DOHH2 (cell line): Measurements from ENCODE around the gene WDR41.

Experiments used
- H3F3A ChIP-seq: fragments of 200-600 bp; sonication (generic), shearing (Covaris generic); 2 replicates; pipeline ENCODE4 v1.6.0; 2016; ENCODE audit warnings: antibody characterized with exemption, mild to moderate bottlenecking; ENCODE audit not compliant: control insufficient read depth, insufficient read depth
- H3K27ac ChIP-seq: fragments of 200-600 bp; sonication (generic); 2 replicates; pipeline ENCODE4 v1.5.1; 2014; ENCODE audit warnings: low read depth, mild to moderate bottlenecking, low read length, moderate library complexity
- H3K27me3 ChIP-seq: fragments of 200-600 bp; sonication (generic); 2 replicates; pipeline ENCODE4 v1.6.1; 2014; ENCODE audit warnings: mild to moderate bottlenecking, low read length, mixed read lengths; ENCODE audit not compliant: control insufficient read depth
- H3K36me3 ChIP-seq: fragments of 200-600 bp; sonication (generic); 2 replicates; pipeline ENCODE4 v1.6.1; 2014; ENCODE audit warnings: mild to moderate bottlenecking, low read length, moderate library complexity, mixed read lengths; ENCODE audit not compliant: control insufficient read depth
- H3K4me1 ChIP-seq: fragments of 200-600 bp; sonication (generic); 2 replicates; pipeline ENCODE4 v1.6.1; 2014; ENCODE audit warnings: mild to moderate bottlenecking, low read length, mixed read lengths; ENCODE audit not compliant: control insufficient read depth
- H3K4me2 ChIP-seq: fragments of 200-600 bp; sonication (generic); 2 replicates; pipeline ENCODE4 v1.6.0; 2014; ENCODE audit warnings: mild to moderate bottlenecking, low read length, moderate library complexity
- H3K4me3 ChIP-seq: fragments of 200-600 bp; sonication (generic); 2 replicates; pipeline ENCODE4 v1.5.1; 2014; ENCODE audit warnings: mild to moderate bottlenecking, low read length, mixed read lengths
- H3K79me2 ChIP-seq: fragments of 200-600 bp; sonication (generic); 2 replicates; pipeline ENCODE4 v1.6.1; 2014; ENCODE audit warnings: mild to moderate bottlenecking, low read length, mixed read lengths; ENCODE audit not compliant: control insufficient read depth
- H3K9me2 ChIP-seq: fragments of 200-600 bp; sonication (generic); replicated peaks from 2 replicates; pipeline ENCODE4 v1.6.1; 2014; ENCODE audit warnings: mild to moderate bottlenecking, low read length, mixed read lengths; ENCODE audit not compliant: control insufficient read depth
- H3K9me3 ChIP-seq: fragments of 200-600 bp; sonication (generic); 2 replicates; pipeline ENCODE4 v1.6.1; 2014; ENCODE audit warnings: antibody characterized with exemption, low read length, mixed read lengths; ENCODE audit not compliant: control insufficient read depth, insufficient read depth
- H4K20me1 ChIP-seq: fragments of 200-600 bp; sonication (generic); 2 replicates; pipeline ENCODE4 v1.6.0; 2014; ENCODE audit warnings: low read depth, mild to moderate bottlenecking, antibody characterized with exemption, low read length, moderate library complexity; ENCODE audit not compliant: control insufficient read depth, insufficient read depth
- CTCF ChIP-seq: fragments of 200-600 bp; sonication (generic); IDR thresholded peaks from one replicate; pipeline ENCODE4 v1.5.1; 2014; ENCODE audit warnings: antibody characterized with exemption, mild to moderate bottlenecking, low read depth, low read length; ENCODE audit not compliant: poor library complexity, severe bottlenecking
- EZH2phosphoT487 ChIP-seq: fragments of 200-600 bp; sonication (generic); IDR thresholded peaks from 2 replicates; pipeline ENCODE4 v1.6.1; 2017; ENCODE audit warnings: borderline replicate concordance, mild to moderate bottlenecking, antibody characterized with exemption, low read length, moderate library complexity, mixed read lengths

WDR41 gene

GRCh38 chr5:77452351-77452750 is 39.8 kb downstream of the WDR41 start:
- Histone ChIP-seq H3K4me2 (no peak overlapping the region), H3K79me2 (no peaks in the 10 kb centered on the region), H3F3A (no peaks in the 10 kb centered on the region), H4K20me1 (no peaks in the 10 kb centered on the region), H3K27ac (no peak overlapping the region), H3K4me3 (no peak overlapping the region), H3K4me1 (no peaks in the 10 kb centered on the region), H3K36me3 (peaks cover 55% of the 10 kb centered on the region), H3K9me2 (no peaks in the 10 kb centered on the region), H3K9me3 (no peaks in the 10 kb centered on the region), H3K27me3 (no peaks in the 10 kb centered on the region)
- TF ChIP-seq EZH2phosphoT487 (no peak), CTCF (no peak)

- Histone ChIP-seq H3F3A (no peaks in the 10 kb centered on the region), H3K4me3 (no peak overlapping the region), H3K27me3 (no peaks in the 10 kb centered on the region), H3K4me1 (no peaks in the 10 kb centered on the region), H3K27ac (no peak overlapping the region), H3K79me2 (no peaks in the 10 kb centered on the region), H3K9me2 (no peaks in the 10 kb centered on the region), H4K20me1 (no peaks in the 10 kb centered on the region), H3K4me2 (no peak overlapping the region), H3K9me3 (no peaks in the 10 kb centered on the region), H3K36me3 (peaks cover 56% of the 10 kb centered on the region)
- TF ChIP-seq EZH2phosphoT487 (no peak), CTCF (no peak)
Measured at GRCh38 chr5:77449981-77450380, 42.1 kb downstream of the WDR41 start.

GRCh38 chr5:77449277-77449676 is 42.8 kb downstream of the WDR41 start:
- no peaks in the 10 kb centered on the region for H3K79me2 ChIP-seq
- H3K4me3 ChIP-seq: no peak overlapping the region
- H3K27ac ChIP-seq: no peak overlapping the region
- no peaks in the 10 kb centered on the region for H4K20me1 ChIP-seq
- no peaks in the 10 kb centered on the region for H3F3A ChIP-seq
- H3K36me3 ChIP-seq: peaks cover 57% of the 10 kb centered on the region
- H3K9me3 ChIP-seq: no peaks in the 10 kb centered on the region
- no peaks in the 10 kb centered on the region for H3K4me1 ChIP-seq
- no peaks in the 10 kb centered on the region for H3K9me2 ChIP-seq
- H3K4me2 ChIP-seq: no peak overlapping the region
- H3K27me3 ChIP-seq: no peaks in the 10 kb centered on the region
- TF ChIP-seq EZH2phosphoT487 (no peak), CTCF (no peak)

- H3K9me2 ChIP-seq: no peaks in the 10 kb centered on the region
- no peaks in the 10 kb centered on the region for H3K9me3 ChIP-seq
- H3K79me2 ChIP-seq: no peaks in the 10 kb centered on the region
- no peaks in the 10 kb centered on the region for H3F3A ChIP-seq
- H3K4me2 ChIP-seq: no peak overlapping the region
- no peaks in the 10 kb centered on the region for H4K20me1 ChIP-seq
- no peak overlapping the region for H3K4me3 ChIP-seq
- no peaks in the 10 kb centered on the region for H3K27me3 ChIP-seq
- no peak for TF ChIP-seq CTCF
- no peak for TF ChIP-seq EZH2phosphoT487
- H3K36me3 ChIP-seq: peaks cover 54% of the 10 kb centered on the region
- no peaks in the 10 kb centered on the region for H3K4me1 ChIP-seq
- no peak overlapping the region for H3K27ac ChIP-seq
Measured at GRCh38 chr5:77448831-77449230, 43.3 kb downstream of the WDR41 start.
